Measurements from ENCODE around the gene PPP6R2.

Gene PPP6R2

DNA sequence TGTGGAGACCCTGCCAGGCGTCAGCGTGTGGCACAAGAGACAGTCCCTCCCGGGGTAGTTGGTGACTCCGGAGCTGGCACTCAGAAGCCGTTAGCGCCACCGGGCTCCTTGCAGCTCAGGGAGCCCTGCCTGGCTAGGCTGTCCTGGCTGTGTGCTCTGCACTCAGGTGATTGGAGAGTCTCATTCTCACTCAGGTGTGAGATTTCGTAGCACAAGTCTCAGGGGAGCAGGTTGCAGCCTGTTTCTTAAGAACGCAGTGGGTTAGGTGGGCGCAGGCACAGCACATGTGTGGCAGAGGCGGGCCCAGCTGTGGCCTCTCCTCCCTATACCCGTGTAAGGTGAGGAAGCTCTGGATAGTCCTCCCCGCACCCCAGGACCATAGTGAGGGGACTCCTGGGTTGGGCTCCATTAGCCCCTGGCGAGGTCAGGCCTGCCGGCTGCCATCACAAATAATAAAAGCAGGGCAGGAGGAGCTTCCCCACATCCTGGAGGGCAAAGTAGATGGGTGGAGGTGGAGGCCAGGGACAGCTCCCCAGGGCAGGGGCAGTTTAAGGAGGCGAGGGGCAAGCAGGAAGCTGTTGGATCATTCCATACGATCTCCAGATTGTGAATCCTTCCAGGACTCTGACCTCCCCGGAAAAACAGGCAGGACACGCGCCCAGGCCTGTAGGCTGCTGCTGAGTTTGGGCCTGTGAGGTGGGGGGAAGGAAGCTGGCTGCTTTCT is 92.3 kb downstream of the PPP6R2 start:
- no peak for DNase-seq

DNA sequence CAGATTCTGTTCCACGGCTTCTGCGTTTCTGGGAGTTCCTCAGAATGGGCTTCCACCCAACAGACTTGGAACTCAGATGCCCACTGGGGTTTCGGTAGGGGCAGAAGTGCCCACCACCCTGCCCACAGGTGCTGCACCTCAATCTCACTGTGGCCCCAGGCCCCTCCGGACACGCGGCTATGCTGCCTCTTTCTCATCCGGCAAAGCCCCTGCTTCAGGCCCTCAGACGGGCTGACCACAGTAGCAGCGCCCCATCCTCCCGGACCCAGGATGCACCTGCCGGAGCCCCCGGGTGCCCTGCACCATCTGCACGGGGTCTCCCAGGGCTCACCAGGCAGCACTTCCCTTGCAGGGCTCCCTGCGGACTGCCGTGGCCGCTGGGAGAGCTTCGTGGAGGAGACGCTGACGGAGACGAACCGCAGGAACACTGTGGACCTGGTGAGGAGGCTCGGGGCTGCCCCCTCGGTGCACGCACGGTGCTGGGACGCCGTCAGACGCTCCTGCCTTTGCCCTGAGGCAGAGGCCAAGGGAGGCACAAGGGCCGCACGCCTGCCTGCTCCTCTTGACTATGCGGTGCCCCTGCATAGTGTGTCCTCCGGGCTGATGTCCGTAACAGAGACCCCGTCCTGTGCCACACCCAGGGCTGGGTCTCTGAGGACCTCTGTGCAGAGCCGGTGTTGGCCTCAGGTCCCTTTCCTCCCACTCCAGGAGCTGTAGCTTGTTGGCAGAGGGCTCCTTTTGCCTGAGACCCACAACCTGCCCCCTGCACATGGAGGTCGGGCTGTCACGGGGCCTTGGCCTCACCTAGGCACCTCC is 93.1 kb downstream of the PPP6R2 start:
- DNase-seq = no peak

- no peak for DNase-seq
Observed at GRCh38 chr22:50436841-50437341, 93.8 kb downstream of the PPP6R2 start.

GRCh38 chr22:50437511-50438304 is 94.6 kb downstream of the PPP6R2 start:
- no peak for DNase-seq

DNA sequence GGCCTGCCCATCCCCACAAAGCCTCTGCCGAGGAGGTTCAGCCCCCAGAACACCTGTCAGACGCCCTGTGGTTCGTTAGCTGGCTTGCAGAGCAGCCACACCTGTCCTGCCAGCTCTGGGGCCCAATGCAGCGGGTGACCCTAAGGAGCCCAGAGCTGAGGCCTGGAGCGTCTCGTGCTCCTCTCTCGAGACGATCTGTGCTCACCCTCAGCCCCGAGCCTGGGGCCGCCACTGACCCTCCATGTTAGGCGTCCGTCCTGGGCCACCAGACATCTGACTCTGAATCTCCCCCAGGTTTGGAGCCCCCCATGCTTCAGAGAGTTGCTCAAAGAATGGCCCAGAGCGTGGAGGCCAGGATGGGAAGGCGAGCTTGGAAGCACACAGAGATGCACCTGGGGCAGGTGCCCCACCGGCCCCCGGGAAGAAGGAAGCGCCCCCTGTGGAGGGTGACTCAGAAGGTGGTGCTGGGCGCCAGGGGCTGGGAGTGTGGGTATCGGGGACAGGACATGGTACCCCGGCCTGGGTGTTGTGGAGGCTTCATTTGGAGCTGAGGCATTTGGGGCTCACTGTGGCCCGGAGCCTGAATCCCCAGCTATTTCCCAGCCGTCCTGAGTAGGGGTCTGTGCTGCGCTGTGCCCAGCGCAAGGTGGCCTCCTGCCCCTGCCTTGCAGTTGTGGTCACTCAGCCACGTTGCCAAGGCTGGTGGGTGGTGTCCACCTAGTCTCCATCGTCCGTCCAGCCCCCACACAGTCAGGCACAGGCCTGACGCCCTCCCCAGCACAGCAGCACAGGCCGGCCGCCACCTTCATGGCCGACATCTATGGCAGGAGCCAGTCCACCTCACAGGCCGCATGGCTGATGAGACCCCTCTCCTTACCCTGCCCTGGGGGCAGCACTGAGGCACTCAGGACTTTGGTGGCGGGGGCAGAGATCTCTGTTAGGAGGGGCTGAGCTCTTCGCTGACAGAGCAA is 95.5 kb downstream of the PPP6R2 start:
- DNase-seq = no peak

- no peak for DNase-seq
Observed at GRCh38 chr22:50439314-50439870, 96.3 kb downstream of the PPP6R2 start.

DNA sequence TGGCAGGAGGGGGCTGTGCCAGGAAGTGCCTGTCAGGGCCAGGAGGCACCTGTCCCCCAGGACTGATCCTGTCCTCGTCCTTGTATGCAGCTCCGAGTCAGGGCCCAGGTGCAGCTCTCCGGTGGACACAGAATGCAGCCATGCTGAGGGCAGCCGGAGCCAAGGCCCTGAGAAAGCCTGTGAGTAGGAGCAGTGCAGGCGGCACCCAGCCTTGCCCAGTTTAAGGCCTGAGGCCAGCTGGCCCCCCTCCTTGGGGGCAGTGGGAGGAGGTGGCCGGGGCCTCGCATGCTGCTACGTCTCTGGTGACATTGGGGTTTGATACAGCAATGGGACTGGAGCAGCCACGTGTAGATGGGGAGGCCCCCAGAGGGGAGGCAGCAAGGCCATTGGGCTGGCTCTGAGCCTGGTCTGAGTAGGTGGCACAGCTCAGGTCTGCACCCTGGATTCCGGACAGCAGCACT is 96.8 kb downstream of the PPP6R2 start:
- DNase-seq = no peak

DNA sequence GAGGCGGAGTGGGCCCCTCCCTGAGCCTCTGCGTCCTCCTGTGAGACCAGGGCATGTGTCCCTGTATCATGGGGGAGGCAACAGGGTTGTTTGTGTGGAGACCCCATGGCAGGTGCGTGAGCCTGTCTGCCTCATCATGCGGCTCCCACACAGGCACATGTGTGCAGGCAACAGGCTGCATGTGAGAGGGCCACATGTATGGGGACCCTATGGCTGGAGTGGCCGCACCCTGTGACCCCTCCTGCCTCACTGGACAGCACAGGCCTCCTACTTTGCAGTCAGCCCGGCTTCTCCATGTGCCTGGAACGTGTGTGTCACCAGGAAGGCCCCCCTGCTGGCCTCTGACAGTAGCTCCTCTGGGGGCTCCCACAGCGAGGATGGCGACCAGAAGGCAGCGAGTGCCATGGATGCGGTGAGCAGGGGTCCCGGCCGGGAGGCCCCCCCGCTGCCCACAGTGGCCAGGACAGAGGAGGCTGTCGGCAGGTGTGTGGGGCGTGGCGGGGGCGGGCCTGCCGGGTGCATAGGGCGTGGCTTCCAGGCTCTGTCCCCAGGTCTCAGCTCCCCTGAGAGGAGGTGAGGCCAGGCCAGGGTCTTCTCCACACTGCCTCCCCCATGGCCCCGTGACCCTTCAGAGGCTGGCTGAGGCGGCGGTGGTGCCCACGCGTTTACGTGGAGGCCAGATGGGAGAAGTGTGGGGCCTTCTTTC is 97.6 kb downstream of the PPP6R2 start:
- no peak for DNase-seq

- no peak for DNase-seq
Observed at GRCh38 chr22:50441428-50441993, 98.4 kb downstream of the PPP6R2 start.

DNA sequence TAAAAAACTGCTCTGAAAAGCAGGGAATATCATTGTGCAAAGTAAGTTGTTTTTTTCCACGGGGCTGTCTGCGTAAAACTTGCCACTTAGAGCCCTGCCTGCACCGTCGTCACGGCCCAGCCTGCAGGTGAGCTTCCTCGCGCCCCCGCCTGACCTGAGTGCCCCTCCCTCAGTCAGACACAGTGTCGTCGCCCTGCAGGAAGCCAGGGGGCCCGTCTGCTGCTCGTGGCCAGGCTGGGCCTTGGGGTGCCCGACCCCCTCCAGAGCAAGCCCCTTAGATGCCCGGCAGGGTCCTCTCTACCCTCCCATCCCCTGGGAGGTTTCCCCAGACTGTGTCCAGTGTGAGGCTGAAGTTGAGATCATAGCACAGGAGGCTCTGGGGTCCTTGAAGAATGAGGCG is 100.1 kb downstream of the PPP6R2 start:
- no peak for DNase-seq

DNA sequence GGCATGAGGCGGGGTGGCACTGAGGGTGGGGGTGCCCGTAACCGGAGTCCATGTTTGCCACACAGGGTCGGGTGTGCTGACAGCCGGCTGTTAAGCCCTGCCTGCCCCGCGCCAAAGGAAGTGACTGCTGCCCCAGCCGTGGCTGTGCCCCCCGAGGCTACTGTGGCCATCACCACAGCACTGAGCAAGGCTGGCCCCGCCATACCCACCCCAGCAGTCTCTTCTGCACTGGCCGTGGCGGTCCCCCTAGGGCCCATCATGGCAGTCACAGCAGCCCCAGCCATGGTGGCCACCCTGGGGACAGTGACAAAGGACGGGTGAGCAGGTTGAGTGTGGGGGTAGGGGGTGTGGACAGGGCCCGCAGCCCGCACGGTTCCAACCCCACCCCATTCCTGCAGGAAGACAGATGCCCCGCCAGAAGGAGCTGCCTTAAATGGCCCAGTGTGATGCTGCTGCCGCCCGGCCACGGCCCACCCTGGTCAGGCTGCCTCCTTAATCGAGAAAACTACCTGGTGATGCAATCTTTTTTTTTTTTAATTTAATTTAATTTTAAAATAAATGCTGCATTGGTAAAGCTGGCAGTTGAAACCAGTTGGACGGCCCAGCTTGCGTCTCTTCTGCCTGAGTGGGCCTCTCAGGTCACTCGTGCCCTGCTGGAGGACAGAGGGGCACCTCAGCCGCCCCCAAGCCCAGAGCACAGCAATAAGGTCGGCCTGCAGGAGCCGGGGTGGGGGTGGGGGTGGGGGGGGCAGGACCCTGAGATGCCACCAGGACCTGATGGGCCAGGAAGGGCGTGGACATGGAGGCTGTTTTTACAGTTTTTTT is 100.9 kb downstream of the PPP6R2 start:
- DNase-seq = no peak

- DNase-seq = no peak
Observed at GRCh38 chr22:50444663-50445062, 101.5 kb downstream of the PPP6R2 start.

DNA sequence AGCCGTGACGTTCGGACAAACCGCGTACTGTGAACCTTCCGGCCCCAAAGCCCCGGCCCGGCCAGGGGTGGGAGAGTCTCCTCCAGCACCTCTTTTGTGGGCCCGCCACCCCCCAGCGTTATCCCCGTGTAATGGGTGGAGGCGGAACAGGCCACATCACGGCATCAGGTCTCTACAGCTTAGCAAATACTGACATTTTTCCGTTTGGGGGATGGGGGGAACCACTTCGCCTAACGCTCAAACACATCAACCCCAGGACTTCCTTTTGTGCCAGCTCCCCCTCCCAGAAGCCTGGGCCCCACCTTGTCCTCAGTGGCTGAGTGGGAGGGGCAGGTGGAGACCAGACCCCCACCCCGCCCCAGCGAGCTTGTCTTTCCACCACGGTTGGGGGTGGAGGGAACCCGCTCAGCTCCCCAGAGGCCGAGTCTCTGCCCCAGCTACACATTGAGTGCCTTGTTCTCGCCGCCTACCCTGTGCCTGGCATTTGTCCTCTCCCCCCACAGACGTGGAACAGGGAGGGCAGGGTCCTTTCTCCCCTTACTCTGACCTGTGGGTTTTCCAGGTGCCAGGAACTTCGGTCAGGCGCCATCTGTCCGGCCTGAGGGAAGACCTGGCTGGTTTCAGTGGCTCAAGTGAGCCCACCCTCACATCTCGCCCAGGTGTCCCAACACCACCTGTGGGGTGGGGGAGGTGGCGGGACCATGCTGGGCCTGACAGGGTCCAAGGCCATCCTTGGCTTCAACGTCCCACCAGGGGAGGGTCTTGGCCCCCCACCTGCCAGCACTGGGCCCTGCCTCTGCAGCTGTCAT is 102.1 kb downstream of the PPP6R2 start:
- no peak for DNase-seq

- DNase-seq = no peak
Observed at GRCh38 chr22:50445880-50446707, 103.0 kb downstream of the PPP6R2 start.

GRCh38 chr22:50446708-50447575 is 103.8 kb downstream of the PPP6R2 start:
- no peak for DNase-seq

Measured in NCI-H2081 treated with DMSO at 0.1 percent for 48 hours (cell line).